Ishikawa (cell line): ENCODE measurements around the gene MBD1.

ENCODE experiments used
- CEBPB ChIP-seq: IDR thresholded peaks from 2 replicates; pipeline ENCODE4 v1.6.1; 2012
- CREB1 ChIP-seq: IDR thresholded peaks from 2 replicates; pipeline ENCODE4 v1.6.1; 2012; ENCODE audit warnings: low read depth
- EGR1 ChIP-seq: IDR thresholded peaks from 2 replicates; pipeline ENCODE4 v1.6.1; 2012
- EP300 ChIP-seq: IDR thresholded peaks from 2 replicates; pipeline ENCODE4 v1.6.1; 2012; ENCODE audit warnings: borderline replicate concordance
- FOXM1 ChIP-seq: IDR thresholded peaks from 2 replicates; pipeline ENCODE4 v1.6.1; 2012; ENCODE audit warnings: low read depth, borderline replicate concordance
- MAX ChIP-seq: IDR thresholded peaks from 2 replicates; pipeline ENCODE4 v1.6.1; 2012
- NFIC ChIP-seq: IDR thresholded peaks from 2 replicates; pipeline ENCODE4 v1.6.1; 2012
- RAD21 ChIP-seq: IDR thresholded peaks from 2 replicates; pipeline ENCODE4 v1.6.1; 2012; ENCODE audit warnings: low read depth
- REST ChIP-seq: IDR thresholded peaks from 2 replicates; pipeline ENCODE4 v1.6.1; 2012; ENCODE audit warnings: low read depth, mild to moderate bottlenecking
- TAF1 ChIP-seq: IDR thresholded peaks from 2 replicates; pipeline ENCODE4 v1.6.1; 2012; ENCODE audit warnings: low read depth, mild to moderate bottlenecking
- TCF12 ChIP-seq: IDR thresholded peaks from 2 replicates; pipeline ENCODE4 v1.6.1; 2012; ENCODE audit warnings: low read depth
- TEAD4 ChIP-seq: IDR thresholded peaks from 2 replicates; pipeline ENCODE4 v1.6.1; 2012
- USF1 ChIP-seq: IDR thresholded peaks from 2 replicates; pipeline ENCODE4 v1.6.1; 2012
- YY1 ChIP-seq: IDR thresholded peaks from 2 replicates; pipeline ENCODE4 v1.6.1; 2012; ENCODE audit warnings: low read depth
- ZBTB7A ChIP-seq: IDR thresholded peaks from 2 replicates; pipeline ENCODE4 v1.6.1; 2012; ENCODE audit warnings: low read depth

MBD1 gene

GRCh38 chr18:50315100-50315871, 34.0 kb upstream of the MBD1 start:
- TF ChIP-seq NFIC (no peak), MAX (no peak)

GRCh38 chr18:50313873-50314460, 32.6 kb upstream of the MBD1 start:
- TF ChIP-seq TEAD4: no peak
- no peak for TF ChIP-seq EGR1
- TF ChIP-seq NFIC: no peak
- TF ChIP-seq MAX: no peak
- TF ChIP-seq YY1: no peak
- no peak for TF ChIP-seq ZBTB7A
- no peak for TF ChIP-seq CEBPB
- no peak for TF ChIP-seq REST
- TF ChIP-seq TAF1: no peak

GRCh38 chr18:50313031-50313607, 31.8 kb upstream of the MBD1 start:
- TF ChIP-seq TCF12: no peak
- no peak for TF ChIP-seq NFIC
- no peak for TF ChIP-seq ZBTB7A
- TF ChIP-seq YY1: no peak
- no peak for TF ChIP-seq MAX
- TF ChIP-seq RAD21: no peak
- TF ChIP-seq TAF1: no peak
- TF ChIP-seq REST: no peak
- no peak for TF ChIP-seq TEAD4
- no peak for TF ChIP-seq EP300
- no peak for TF ChIP-seq USF1
- TF ChIP-seq CREB1: no peak
- no peak for TF ChIP-seq CEBPB

GRCh38 chr18:50312296-50313030, 31.1 kb upstream of the MBD1 start:
- TF ChIP-seq FOXM1 (no peak), REST (no peak), TCF12 (no peak), ZBTB7A (no peak), CEBPB (no peak), YY1 (no peak), TAF1 (no peak), EGR1 (no peak)

GRCh38 chr18:50311650-50312049, 30.3 kb upstream of the MBD1 start:
- TF ChIP-seq CREB1 (no peak), TAF1 (no peak), TCF12 (no peak), CEBPB (no peak), ZBTB7A (no peak), EP300 (no peak), EGR1 (no peak), NFIC (no peak), REST (no peak)
